Erythroblast (primary cell): ENCODE results near the gene CCDC51.
"Not testable (repeated sequence)": the region's sequence is repeated elsewhere in the genome, so short reads cannot be mapped to it uniquely, and the experiment has no call there.

Experiments
- DNase-seq, 2 experiments: peaks; one replicate each; lab custom pipeline; 2025; lab: John Stamatoyannopoulos, UW
- GATA1 ChIP-seq: IDR thresholded peaks from 2 replicates; pipeline ENCODE4 v1.6.1; 2011; ENCODE audit warnings: low read depth, mild to moderate bottlenecking, control low read depth, low read length, moderate library complexity
- POLR2A ChIP-seq: IDR thresholded peaks from 2 replicates; pipeline ENCODE4 v1.6.1; 2011; ENCODE audit warnings: mild to moderate bottlenecking, low read length

CCDC51 gene, protein sequence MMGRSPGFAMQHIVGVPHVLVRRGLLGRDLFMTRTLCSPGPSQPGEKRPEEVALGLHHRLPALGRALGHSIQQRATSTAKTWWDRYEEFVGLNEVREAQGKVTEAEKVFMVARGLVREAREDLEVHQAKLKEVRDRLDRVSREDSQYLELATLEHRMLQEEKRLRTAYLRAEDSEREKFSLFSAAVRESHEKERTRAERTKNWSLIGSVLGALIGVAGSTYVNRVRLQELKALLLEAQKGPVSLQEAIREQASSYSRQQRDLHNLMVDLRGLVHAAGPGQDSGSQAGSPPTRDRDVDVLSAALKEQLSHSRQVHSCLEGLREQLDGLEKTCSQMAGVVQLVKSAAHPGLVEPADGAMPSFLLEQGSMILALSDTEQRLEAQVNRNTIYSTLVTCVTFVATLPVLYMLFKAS

DNA sequence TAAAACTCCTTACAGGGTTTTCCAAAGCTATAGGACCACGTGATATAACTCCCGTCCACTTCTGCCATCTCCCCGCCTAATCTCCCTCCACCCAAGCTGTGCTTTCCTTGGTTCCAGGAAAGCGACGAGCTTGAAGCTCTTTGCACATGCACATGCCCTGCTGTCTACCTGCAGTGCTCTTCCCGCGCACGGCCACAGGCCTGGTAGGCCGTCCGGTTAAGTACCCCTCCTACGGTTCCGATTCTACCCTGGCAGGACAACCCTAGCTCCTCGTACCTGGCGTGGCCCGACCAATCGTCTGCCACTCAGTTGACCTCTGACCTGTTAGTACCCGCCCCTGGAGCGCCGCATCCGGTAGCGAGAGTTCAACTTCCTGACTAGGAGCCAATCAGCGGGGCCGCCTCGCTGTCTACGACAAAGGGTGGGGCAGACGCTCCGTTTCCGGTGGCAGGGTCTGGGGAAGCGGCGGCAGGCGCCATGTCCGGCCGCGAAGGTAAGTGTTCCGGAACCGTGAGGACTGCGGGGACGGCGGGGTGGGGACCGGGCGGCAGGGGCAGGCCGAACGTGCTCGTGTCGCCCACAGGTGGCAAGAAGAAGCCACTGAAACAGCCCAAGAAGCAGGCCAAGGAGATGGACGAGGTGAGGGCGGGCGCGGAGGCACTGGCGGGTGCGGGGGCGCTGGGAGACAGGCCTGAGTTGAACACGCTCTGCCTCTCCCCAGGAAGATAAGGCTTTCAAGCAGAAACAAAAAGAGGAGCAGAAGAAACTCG lies at the start of gene CCDC51, which contains the start of gene TMA7:
CCDC51 (minus strand) TSS at position 300 of the 770 bp plus-strand sequence. CDS start 4,991 bp downstream, outside the sequence.
TMA7 (plus strand) TSS at position 438 of the 770 bp plus-strand sequence; CDS start at position 478, 40 bp downstream.
- no peak for TF ChIP-seq GATA1
- TF ChIP-seq POLR2A: peak; percentile 92

DNA sequence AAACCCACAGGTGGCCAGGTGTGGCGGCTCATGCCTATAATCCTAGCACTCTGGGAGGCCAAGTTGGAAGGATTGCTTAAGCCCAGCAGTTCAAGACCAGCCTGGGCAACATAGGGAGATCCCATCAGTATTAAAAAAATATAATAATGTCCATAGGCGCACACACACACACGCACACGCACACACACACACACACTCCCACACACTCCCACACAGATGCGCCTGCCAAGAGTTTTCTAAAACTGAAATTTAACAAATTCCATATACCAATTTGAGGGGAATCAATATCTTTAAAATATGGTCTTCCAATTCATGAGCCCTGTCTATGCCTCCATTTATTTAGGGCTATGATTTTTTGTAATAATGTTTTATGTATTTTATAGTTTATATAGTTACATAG lies 47.0 kb upstream of the CCDC51 start:
- no peak for TF ChIP-seq POLR2A

More for the DNA sequence above, at the start of gene CCDC51, which contains the start of gene TMA7:
- peak; percentile 98 for DNase-seq

DNA sequence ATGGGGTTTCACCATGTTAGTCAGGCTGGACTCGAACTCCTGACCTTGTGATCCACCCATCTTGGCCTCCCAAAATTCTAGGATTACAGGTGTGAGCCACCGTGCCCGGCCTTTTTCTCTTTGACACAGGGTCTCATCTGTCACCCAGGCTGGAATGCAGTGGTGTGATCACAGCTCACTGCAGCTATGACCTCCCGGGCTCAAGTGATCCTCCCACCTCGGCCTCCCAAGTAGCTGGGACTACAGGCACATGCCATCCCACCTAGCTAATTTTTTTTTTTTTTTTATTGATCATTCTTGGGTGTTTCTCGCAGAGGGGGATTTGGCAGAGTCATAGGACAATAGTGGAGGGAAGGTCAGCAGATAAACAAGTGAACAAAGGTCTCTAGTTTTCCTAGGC lies 42.9 kb upstream of the CCDC51 start:
- not testable (repeated sequence) for DNase-seq

More for the DNA sequence above, 47.0 kb upstream of the CCDC51 start:
- no peak for DNase-seq

DNA sequence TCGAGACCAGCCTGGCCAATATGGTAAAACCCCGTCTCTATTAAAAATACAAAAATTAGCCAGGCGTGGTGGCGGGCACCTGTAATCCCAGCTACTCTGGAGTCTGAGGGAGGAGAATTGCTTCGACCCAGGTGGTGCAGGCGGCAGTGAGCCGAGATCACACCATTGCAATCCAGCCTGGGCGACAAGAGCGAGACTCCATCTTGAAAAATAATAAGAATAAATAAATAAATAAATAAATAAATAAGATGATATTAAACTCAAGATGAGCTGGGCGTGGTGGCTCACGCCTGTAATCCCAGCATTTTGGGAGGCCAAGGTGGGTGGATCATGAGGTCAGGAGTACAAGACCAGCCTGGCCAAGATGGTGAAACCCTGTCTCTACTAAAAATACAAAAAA lies 41.0 kb upstream of the CCDC51 start:
- not testable (repeated sequence) for DNase-seq

DNA sequence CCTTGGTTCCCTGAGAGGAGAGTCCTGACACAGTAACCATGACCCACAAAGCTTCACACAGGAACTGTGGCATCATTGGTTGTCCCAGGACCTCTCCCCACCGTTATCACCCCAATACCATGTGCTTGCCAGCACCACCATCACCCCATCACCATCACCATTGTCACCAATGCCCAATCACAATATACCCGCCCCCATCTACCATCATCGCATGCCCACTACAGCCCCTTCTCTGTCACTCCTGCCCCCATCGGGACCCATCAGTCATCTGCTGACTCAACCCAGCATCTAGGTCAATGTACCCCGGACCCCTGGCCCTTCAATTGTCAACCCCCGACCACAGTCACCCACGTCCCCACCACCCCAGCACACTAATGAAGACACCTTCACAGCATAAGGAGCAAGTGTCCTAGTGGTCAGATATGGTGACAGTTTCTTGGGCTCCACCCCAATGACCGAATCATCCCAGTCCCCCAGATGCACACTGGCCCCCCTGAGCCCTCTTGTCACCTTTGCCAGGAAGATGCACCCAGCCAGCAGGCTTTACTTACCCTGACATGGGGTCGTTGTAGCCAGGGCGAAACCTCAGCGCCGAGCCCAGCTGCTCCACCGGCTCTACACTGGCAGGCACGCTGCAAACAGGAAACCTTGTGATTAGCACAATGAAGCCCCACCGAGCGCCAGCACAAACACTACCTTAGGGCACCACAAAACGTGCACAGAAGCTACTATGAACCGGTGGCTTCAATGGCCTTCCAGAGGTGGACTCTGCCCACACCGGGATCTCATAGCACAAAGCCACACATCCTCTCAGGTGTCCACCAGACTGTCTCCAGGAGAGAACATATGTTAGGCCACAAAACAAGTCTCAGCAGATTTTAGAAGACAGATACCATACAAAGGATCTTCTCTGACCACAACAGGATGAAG lies 39.0 kb upstream of the CCDC51 start:
- TF ChIP-seq GATA1 (no peak), POLR2A (no peak)
- DNase-seq: no peak

DNA sequence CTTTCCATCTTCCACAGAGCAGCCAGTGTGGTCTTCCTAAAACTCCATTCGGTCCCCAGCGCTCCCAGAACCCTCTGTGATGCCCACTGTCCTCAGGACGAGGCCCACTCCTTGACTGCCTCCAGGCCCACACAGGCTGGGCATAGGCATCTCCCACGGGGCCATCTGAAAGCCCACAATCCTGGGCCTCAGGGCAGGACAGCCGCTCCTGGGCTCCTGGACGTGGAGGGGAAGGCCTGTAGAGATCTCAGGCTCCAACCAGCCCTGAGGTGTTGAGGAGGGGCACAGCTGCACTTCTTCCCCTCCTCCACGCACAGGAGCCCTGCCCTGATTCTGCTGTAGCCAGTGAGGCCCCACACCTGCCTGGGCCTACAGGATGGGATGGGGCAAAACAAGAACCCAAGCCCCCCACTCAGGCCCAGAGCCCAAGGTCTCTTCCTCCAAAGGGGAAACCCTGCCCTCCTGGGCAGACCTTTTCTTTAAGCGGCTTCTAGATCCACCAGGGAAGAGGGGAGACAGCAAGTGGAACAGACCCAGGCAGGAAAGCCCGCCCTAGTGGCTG lies 38.1 kb upstream of the CCDC51 start:
- TF ChIP-seq GATA1 (no peak), POLR2A (no peak)
- no peak for DNase-seq

DNA sequence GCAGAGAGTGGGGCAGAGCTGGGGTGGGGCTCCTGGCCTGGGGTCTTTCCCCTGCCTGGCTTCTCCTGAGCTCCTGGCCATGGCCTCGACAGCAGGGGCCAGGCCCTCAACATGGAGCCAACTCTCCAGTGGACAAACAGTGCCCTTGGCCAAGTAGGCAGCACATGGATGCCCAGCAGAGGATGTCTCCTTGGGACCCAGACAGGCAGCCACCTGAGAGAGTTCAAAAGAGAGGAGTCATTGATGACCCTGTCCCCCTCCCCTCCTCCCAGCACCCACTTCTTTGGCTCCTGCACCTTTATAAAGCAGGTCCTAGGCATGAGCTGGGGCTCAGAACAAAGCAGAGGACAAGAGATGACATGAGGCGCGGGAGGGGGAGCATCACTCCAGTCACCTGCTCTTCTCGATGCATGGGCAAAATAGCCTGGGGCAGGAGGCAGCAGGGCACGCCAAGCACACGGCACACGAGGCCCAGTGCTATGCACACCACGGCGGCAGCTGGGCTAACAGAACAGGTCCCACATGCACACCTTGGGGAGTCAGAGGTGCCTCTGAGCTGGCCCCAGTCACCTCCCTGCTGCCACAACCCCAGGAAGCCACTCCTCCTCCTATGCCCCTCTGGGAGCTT lies 36.6 kb upstream of the CCDC51 start:
- no peak for TF ChIP-seq POLR2A
- TF ChIP-seq GATA1: no peak

DNA sequence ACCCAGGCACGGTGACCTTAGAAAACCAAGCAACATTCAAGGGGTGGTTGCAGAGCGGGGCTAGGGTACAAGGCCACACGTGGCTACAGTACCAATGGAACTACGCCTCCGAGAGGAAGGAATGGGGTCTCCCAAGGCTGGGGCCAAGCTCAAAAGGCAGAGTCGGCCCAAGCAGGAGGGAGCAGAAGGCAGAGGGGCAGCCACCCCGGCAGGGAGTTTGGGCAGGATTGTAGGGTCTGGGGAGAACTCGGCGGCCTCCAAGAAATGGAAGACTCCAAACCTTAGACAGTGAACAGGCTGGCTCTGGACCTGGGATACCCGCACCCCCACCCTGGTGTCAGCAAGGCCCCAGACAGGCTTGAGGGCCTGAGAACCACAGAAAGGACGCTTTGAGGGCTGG lies 35.3 kb upstream of the CCDC51 start:
- no peak for DNase-seq
- TF ChIP-seq POLR2A (no peak), GATA1 (no peak)

More for the DNA sequence above, 36.6 kb upstream of the CCDC51 start:
- DNase-seq: no peak

DNA sequence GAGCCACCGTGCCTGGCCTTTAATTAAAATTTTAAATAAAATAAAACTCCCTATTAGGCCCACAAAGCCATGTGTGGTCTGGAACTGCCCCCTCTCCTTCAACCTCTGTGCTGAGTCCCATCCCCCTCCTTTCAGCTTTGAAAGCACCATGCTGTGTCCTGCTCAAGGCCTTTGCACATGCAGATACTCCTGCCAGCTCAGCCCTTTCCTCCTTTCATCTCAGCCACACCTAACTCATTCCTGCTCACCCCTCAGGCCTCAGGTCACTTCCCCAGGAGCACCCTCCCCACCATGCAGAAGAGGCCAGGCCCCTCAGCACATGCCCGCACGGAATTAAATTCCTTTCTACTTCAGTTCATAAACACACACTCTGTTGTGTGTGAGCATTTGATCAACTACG lies 34.7 kb upstream of the CCDC51 start:
- TF ChIP-seq GATA1: no peak
- no peak for TF ChIP-seq POLR2A
- no peak for DNase-seq

DNA sequence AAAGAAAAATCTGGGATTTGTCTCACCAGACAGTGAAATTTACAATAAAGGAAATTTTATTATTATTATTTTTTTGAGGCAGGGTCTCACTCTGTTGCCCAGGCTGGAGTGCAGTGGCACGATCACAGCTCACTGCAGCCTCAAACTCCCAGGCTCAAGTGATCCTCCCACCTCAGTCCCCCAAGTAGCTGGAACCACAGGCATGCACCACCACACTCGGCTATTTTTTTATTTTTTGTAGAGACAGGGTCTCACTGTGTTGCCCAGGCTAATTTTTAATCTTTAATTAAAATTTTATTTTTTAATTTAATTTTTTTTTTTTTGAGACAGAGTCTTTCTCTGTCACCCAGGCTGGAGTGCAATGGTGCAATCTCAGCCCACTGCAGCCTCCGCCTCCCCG lies 34.1 kb upstream of the CCDC51 start:
- DNase-seq: not testable (repeated sequence)

DNA sequence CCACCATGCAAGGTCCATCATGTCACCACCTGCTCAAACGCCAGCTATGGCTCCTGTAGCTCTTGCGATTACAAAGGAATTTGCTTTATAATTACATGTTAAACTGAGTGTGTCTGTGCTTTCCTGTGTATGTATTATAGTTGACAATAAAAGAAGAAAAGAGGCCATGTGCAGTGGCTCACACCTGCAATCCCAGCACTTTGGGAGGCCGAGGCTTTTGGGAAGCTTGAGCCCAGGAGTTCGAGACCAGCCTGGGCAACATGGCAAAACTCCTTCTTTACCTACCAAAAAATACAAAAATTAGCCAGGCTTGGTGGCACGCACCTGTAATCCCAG lies 33.7 kb upstream of the CCDC51 start:
- TF ChIP-seq POLR2A (no peak), GATA1 (no peak)
- DNase-seq: no peak

DNA sequence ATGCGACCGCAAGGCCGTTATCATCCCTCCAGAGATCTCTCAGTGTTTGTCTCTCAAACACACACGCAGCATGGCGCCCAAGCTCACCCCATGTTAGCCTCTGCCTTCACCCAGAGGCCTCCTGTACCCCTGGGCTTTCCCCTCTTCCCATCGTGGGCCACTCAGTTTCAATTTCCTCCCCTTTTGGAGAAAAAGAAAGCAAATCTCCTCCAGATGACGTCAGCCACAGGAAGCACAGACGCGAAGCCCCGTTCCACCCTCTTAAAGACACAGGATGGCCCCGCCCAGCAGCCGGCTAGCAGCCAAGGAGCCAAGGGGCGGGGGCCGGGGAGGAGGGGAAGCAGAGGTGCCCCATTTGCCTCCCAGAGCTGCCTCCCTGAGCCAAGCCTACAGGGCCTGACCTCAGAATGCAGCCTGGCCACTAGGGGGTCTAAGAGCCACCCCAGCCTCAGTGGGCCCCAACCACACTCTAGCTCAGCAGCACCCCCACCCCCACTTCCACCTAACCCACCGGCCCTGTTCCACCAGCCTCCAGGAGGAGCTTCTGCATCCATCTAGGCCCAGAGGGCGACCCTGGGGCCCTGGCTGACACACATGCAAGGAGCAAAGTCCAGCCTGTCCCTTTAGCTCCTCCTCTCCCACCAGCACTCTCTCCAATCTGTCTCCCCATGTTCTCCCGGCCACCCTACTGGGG lies 33.2 kb upstream of the CCDC51 start:
- DNase-seq: peak; percentile 97 to 98

DNA sequence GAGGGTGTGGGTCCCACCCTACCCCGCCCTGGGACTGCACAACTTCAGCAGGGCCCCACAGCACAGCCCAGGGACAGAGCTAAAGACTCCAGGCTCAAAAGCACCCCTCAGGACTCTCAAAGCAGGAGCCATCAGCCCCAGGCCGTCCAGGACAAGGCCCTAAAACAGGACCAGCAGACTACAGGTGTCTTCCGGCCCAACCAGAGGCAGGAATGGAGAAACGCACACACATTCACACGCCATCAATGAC lies 32.7 kb upstream of the CCDC51 start:
- TF ChIP-seq GATA1 (no peak), POLR2A (no peak)
- peak in 1 of 2 experiments; percentile 90 for DNase-seq

More for the DNA sequence above, 33.2 kb upstream of the CCDC51 start:
- TF ChIP-seq POLR2A (peak; percentile 91), GATA1 (no peak)
